Measurements from ENCODE around the gene RPS3.

DNA sequence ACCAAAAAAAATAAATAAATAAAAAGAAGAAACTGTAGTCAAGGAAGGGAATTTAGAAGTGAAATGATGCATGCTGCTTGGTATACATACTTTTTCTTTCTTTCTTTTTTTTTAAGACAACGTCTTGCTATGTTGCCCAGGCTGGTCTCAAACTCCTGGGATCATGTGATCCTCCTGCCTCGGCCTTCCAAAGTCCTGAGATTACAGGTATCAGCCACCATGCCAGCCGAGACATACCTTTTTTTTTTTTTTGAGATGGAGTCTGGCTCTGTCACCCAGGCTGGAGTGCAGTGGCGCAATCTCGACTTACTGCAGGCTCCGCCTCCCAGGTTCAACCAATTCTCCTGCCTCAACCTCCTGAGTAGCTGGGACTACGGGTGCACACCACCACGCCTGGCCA, 26.1 kb upstream of the RPS3 start:
- TF ChIP-seq, protein P1, sequence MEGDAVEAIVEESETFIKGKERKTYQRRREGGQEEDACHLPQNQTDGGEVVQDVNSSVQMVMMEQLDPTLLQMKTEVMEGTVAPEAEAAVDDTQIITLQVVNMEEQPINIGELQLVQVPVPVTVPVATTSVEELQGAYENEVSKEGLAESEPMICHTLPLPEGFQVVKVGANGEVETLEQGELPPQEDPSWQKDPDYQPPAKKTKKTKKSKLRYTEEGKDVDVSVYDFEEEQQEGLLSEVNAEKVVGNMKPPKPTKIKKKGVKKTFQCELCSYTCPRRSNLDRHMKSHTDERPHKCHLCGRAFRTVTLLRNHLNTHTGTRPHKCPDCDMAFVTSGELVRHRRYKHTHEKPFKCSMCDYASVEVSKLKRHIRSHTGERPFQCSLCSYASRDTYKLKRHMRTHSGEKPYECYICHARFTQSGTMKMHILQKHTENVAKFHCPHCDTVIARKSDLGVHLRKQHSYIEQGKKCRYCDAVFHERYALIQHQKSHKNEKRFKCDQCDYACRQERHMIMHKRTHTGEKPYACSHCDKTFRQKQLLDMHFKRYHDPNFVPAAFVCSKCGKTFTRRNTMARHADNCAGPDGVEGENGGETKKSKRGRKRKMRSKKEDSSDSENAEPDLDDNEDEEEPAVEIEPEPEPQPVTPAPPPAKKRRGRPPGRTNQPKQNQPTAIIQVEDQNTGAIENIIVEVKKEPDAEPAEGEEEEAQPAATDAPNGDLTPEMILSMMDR (conservative IDR thresholded peaks at IDR 0.05 in 1 of 2, IDR thresholded peaks at IDR 0.05 in 1 of 2; ENCODE audit: extremely low read depth in 1 of 2, insufficient read depth in 1 of 2, low read depth in 1 of 2, low read length in 2 of 2): no peak
- no peak for TF ChIP-seq EZH2 (IDR thresholded peaks at IDR 0.05; ENCODE audit: borderline replicate concordance, low read length)

All from mammary epithelial cell (primary cell).